ENCODE measurements around the gene DCTN4.

The DCTN4 gene

GRCh38 chr5:150765799-150766169, 7.0 kb upstream of the DCTN4 start:
- no peak overlapping the region for H2AFZ ChIP-seq (ENCODE audit: low read depth, low read length)

DNA sequence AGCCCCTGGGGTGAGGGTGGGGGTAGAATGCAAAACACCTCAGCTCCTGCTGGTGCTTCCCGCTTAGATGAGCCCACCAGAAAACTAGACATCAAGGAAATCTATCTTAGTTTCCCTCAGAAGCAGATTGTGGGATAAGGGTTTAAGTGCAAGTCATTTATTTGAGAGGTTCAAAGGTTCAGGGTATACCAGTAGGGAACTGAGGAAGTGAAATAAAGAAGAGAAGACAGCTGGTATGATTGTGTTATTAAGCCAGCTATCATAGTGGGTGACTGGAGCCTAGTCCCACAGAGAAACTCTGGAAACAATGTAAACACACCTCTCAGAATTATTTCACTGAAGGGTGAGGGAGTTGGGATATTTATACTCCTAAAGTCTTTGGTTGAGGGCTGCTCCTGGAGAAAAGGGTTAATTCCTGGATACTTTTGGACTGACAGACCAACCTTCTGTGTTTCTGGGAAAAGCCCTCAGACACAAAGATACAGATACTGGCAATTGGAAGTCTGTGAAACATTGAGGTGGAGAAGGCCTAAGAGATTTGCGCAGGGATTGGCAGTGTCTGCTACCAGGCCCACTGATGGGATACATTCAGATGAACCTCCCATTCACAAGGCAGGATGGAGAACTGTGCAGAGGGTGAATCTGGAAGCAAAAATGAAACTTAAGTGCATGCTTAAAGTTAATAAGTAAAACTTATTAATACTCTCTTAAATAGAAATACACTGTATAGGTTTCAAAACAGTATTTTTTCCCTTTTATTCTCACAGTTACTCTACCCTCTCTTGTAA, 6.4 kb upstream of the DCTN4 start:
- no peaks in the 10 kb centered on the region for H4K20me1 ChIP-seq (ENCODE audit: insufficient read depth, low read length)
- H2AFZ ChIP-seq (ENCODE audit: low read depth, low read length), result no peak overlapping the region
- ATAC-seq (ENCODE audit: insufficient read depth, low read depth), result no peak
- no peaks in the 10 kb centered on the region for H3K36me3 ChIP-seq (ENCODE audit: insufficient read depth, low read length)
- no peak for TF ChIP-seq CTCF (IDR thresholded peaks at IDR 0.05; ENCODE audit: borderline replicate concordance, extremely low read depth, low read length, poor library complexity, severe bottlenecking)
- TF ChIP-seq EZH2 (IDR thresholded peaks at IDR 0.05; ENCODE audit: borderline replicate concordance, low read depth, low read length, severe bottlenecking), result no peak
- no peak overlapping the region for H3K4me2 ChIP-seq (ENCODE audit: insufficient read depth, low read length)
- no peaks in the 10 kb centered on the region for H3K79me2 ChIP-seq (ENCODE audit: insufficient read depth, low read length)
- DNase-seq, result no peak
- H3K4me1 ChIP-seq (ENCODE audit: insufficient read depth, low read length), result no peaks in the 10 kb centered on the region
- no peak overlapping the region for H3K27ac ChIP-seq (ENCODE audit: low read length)
- H3K9me3 ChIP-seq (ENCODE audit: insufficient read depth, low read length, severe bottlenecking), result no peaks in the 10 kb centered on the region
- no peaks in the 10 kb centered on the region for H3K27me3 ChIP-seq (ENCODE audit: insufficient read depth, low read length, poor library complexity)
- H3K4me3 ChIP-seq (ENCODE audit: low read depth in 1 of 2, low read length in 2 of 2), result no peak overlapping the region
- H3K9ac ChIP-seq (ENCODE audit: low read depth, low read length), result no peak overlapping the region

More at GRCh38 chr5:150765799-150766169, 7.0 kb upstream of the DCTN4 start:
- DNase-seq, result no peak
- ATAC-seq (ENCODE audit: insufficient read depth, low read depth), result no peak
- Histone ChIP-seq H3K79me2 (ENCODE audit: insufficient read depth, low read length) (no peaks in the 10 kb centered on the region), H3K9ac (ENCODE audit: low read depth, low read length) (no peak overlapping the region), H3K4me1 (ENCODE audit: insufficient read depth, low read length) (peaks cover 2% of the 10 kb centered on the region), H3K27me3 (ENCODE audit: insufficient read depth, low read length, poor library complexity) (no peaks in the 10 kb centered on the region), H3K27ac (ENCODE audit: low read length) (no peak overlapping the region), H3K36me3 (ENCODE audit: insufficient read depth, low read length) (no peaks in the 10 kb centered on the region), H4K20me1 (ENCODE audit: insufficient read depth, low read length) (no peaks in the 10 kb centered on the region), H3K9me3 (ENCODE audit: insufficient read depth, low read length, severe bottlenecking) (no peaks in the 10 kb centered on the region), H3K4me2 (ENCODE audit: insufficient read depth, low read length) (no peak overlapping the region), H3K4me3 (ENCODE audit: low read depth in 1 of 2, low read length in 2 of 2) (no peak overlapping the region)
- TF ChIP-seq EZH2 (IDR thresholded peaks at IDR 0.05; ENCODE audit: borderline replicate concordance, low read depth, low read length, severe bottlenecking) (no peak), CTCF (IDR thresholded peaks at IDR 0.05; ENCODE audit: borderline replicate concordance, extremely low read depth, low read length, poor library complexity, severe bottlenecking) (no peak)

GRCh38 chr5:150764530-150764929, 5.7 kb upstream of the DCTN4 start:
- H3K9ac ChIP-seq (ENCODE audit: low read depth, low read length), result no peak overlapping the region
- no peak overlapping the region for H3K4me2 ChIP-seq (ENCODE audit: insufficient read depth, low read length)
- H4K20me1 ChIP-seq (ENCODE audit: insufficient read depth, low read length), result no peaks in the 10 kb centered on the region
- H3K79me2 ChIP-seq (ENCODE audit: insufficient read depth, low read length), result no peaks in the 10 kb centered on the region
- no peak overlapping the region for H2AFZ ChIP-seq (ENCODE audit: low read depth, low read length)
- H3K4me1 ChIP-seq (ENCODE audit: insufficient read depth, low read length), result peaks cover 3% of the 10 kb centered on the region
- H3K9me3 ChIP-seq (ENCODE audit: insufficient read depth, low read length, severe bottlenecking), result no peaks in the 10 kb centered on the region
- no peak overlapping the region for H3K27ac ChIP-seq (ENCODE audit: low read length)
- H3K27me3 ChIP-seq (ENCODE audit: insufficient read depth, low read length, poor library complexity), result no peaks in the 10 kb centered on the region
- DNase-seq, result no peak
- TF ChIP-seq EZH2 (IDR thresholded peaks at IDR 0.05; ENCODE audit: borderline replicate concordance, low read depth, low read length, severe bottlenecking), result no peak
- TF ChIP-seq CTCF (IDR thresholded peaks at IDR 0.05; ENCODE audit: borderline replicate concordance, extremely low read depth, low read length, poor library complexity, severe bottlenecking), result no peak
- no peaks in the 10 kb centered on the region for H3K36me3 ChIP-seq (ENCODE audit: insufficient read depth, low read length)
- H3K4me3 ChIP-seq (ENCODE audit: low read depth in 1 of 2, low read length in 2 of 2), result no peak overlapping the region
- ATAC-seq (ENCODE audit: insufficient read depth, low read depth), result no peak

Measured in DND-41 (cell line).